Measurements from ENCODE around the gene BYSL. TPM values are rescaled to one million over a fixed set of nuclear protein-coding genes. Genes with fewer than 3 reads are reported as not detected.
"Not testable (repeated sequence)": the region's sequence is repeated elsewhere in the genome, so short reads cannot be mapped to it uniquely, and the experiment has no call there.

Gene BYSL
- total RNA-seq, 1 donor from 2014 or later: 16.0 TPM

GRCh38 chr6:41942067-41942851 lies 21.0 kb downstream of the BYSL start:
- peak overlapping the region; percentile 39 for H3K27ac ChIP-seq
- no peak for DNase-seq (ENCODE audit: extremely low spot score in 2 of 2)
- intact Hi-C loops (cut with DNase I): no loop called here

GRCh38 chr6:41942882-41943281 lies 21.6 kb downstream of the BYSL start:
- H3K9me3 ChIP-seq; H3K27me3 ChIP-seq; intact Hi-C loops (cut with DNase I); H3K36me3 ChIP-seq; DNase-seq (ENCODE audit: extremely low spot score in 2 of 2); H3K4me3 ChIP-seq; H3K27ac ChIP-seq: not testable (repeated sequence)
- H3K4me1 ChIP-seq: peaks cover 50% of the 10 kb centered on the region

More at GRCh38 chr6:41942067-41942851, 21.0 kb downstream of the BYSL start:
- Histone ChIP-seq H3K4me3 (peak overlapping the region; percentile 78 to 85), H3K4me1 (peaks cover 56% of the 10 kb centered on the region), H3K36me3 (peaks cover 0 to under 1% of the 10 kb centered on the region in 2 donors), H3K9me3 (no peaks in the 10 kb centered on the region), H3K27me3 (no peaks in the 10 kb centered on the region)
- TF ChIP-seq POLR2A (IDR thresholded peaks at IDR 0.05) (no peak), POLR2AphosphoS5 (IDR thresholded peaks at IDR 0.05; ENCODE audit: insufficient read depth in 1 of 2, low read depth in 1 of 2) (no peak), CTCF (IDR thresholded peaks at IDR 0.05) (no peak)

- Histone ChIP-seq H3K27ac (no peak overlapping the region), H3K9me3 (no peaks in the 10 kb centered on the region), H3K27me3 (no peaks in the 10 kb centered on the region), H3K4me1 (peaks cover 44% of the 10 kb centered on the region), H3K36me3 (no peaks in the 10 kb centered on the region), H3K4me3 (no peak overlapping the region)
- no peak for DNase-seq (ENCODE audit: extremely low spot score in 2 of 2)
- intact Hi-C loops (cut with DNase I): no loop called here
- TF ChIP-seq CTCF (IDR thresholded peaks at IDR 0.05) (no peak), POLR2A (IDR thresholded peaks at IDR 0.05) (no peak), POLR2AphosphoS5 (IDR thresholded peaks at IDR 0.05; ENCODE audit: insufficient read depth in 1 of 2, low read depth in 1 of 2) (no peak)
Measured at GRCh38 chr6:41943456-41943855, 22.2 kb downstream of the BYSL start.

- TF ChIP-seq CTCF (IDR thresholded peaks at IDR 0.05) (no peak), POLR2A (IDR thresholded peaks at IDR 0.05) (no peak), POLR2AphosphoS5 (IDR thresholded peaks at IDR 0.05; ENCODE audit: insufficient read depth in 1 of 2, low read depth in 1 of 2) (no peak)
- no peak for DNase-seq (ENCODE audit: extremely low spot score in 2 of 2)
- intact Hi-C loops (cut with DNase I): no loop called here
- Histone ChIP-seq H3K4me1 (peaks cover 5% of the 10 kb centered on the region), H3K36me3 (no peaks in the 10 kb centered on the region), H3K9me3 (no peaks in the 10 kb centered on the region), H3K27ac (no peak overlapping the region), H3K27me3 (no peaks in the 10 kb centered on the region), H3K4me3 (no peak overlapping the region)
Measured at GRCh38 chr6:41947581-41948220, 26.4 kb downstream of the BYSL start.

GRCh38 chr6:41954668-41955067 lies 33.4 kb downstream of the BYSL start:
- H3K36me3 ChIP-seq: no peaks in the 10 kb centered on the region
- no peaks in the 10 kb centered on the region for H3K4me1 ChIP-seq
- no peak overlapping the region for H3K27ac ChIP-seq
- intact Hi-C loops (cut with DNase I): no loop called here
- H3K9me3 ChIP-seq: no peaks in the 10 kb centered on the region
- H3K4me3 ChIP-seq: no peak overlapping the region
- DNase-seq (ENCODE audit: extremely low spot score in 2 of 2): no peak
- no peak for TF ChIP-seq CTCF (IDR thresholded peaks at IDR 0.05)
- no peak for TF ChIP-seq POLR2AphosphoS5 (IDR thresholded peaks at IDR 0.05; ENCODE audit: insufficient read depth in 1 of 2, low read depth in 1 of 2)
- TF ChIP-seq POLR2A (IDR thresholded peaks at IDR 0.05): no peak
- no peaks in the 10 kb centered on the region for H3K27me3 ChIP-seq
